ENCODE data around the gene RNF144B. TPM values are rescaled to one million over a fixed set of nuclear protein-coding genes. Genes with fewer than 3 reads are reported as not detected.

The RNF144B gene
- total RNA-seq, 6 experiments from 2014 or later = 0.83 to 4.8 (median 1.2) TPM

- Mint-ChIP-seq H3K4me1 (ENCODE audit: low read depth) (peaks cover 55% of the 10 kb centered on the region), H3K4me3 (no peak overlapping the region), H3K27me3 (ENCODE audit: insufficient read depth) (no peaks in the 10 kb centered on the region; the same call in 1 of the 2 replicates), H3K27ac (no peak overlapping the region), H3K36me3 (ENCODE audit: low read depth) (no peaks in the 10 kb centered on the region), H3K9me3 (no peaks in the 10 kb centered on the region)
- TF ChIP-seq CTCF (IDR thresholded peaks at IDR 0.05) = no peak
- no peak for DNase-seq
These were observed 3.9 kb downstream of the RNF144B start for GRCh38 chr6:18391023-18391422.

GRCh38 chr6:18392346-18392877, 5.3 kb downstream of the RNF144B start:
- Mint-ChIP-seq H3K4me3 (no peak overlapping the region), H3K4me1 (ENCODE audit: low read depth) (peaks cover 50% of the 10 kb centered on the region), H3K27ac (no peak overlapping the region), H3K36me3 (ENCODE audit: low read depth) (no peaks in the 10 kb centered on the region), H3K9me3 (no peaks in the 10 kb centered on the region), H3K27me3 (ENCODE audit: insufficient read depth) (no peaks in the 10 kb centered on the region)
- TF ChIP-seq CTCF (IDR thresholded peaks at IDR 0.05) = 0 out of 2 replicates have a peak, but pooled peaks have one; percentile 13
- DNase-seq = no peak

GRCh38 chr6:18393698-18394097, 6.5 kb downstream of the RNF144B start:
- H3K36me3 Mint-ChIP-seq (ENCODE audit: low read depth) = no peaks in the 10 kb centered on the region
- no peak for TF ChIP-seq CTCF (IDR thresholded peaks at IDR 0.05)
- no peaks in the 10 kb centered on the region for H3K27me3 Mint-ChIP-seq (ENCODE audit: insufficient read depth)
- H3K4me3 Mint-ChIP-seq = no peak overlapping the region
- H3K4me1 Mint-ChIP-seq (ENCODE audit: low read depth) = peaks cover 41% of the 10 kb centered on the region
- no peak overlapping the region for H3K27ac Mint-ChIP-seq
- DNase-seq = no peak
- H3K9me3 Mint-ChIP-seq = no peaks in the 10 kb centered on the region

GRCh38 chr6:18395177-18395855, 8.2 kb downstream of the RNF144B start:
- no peaks in the 10 kb centered on the region for H3K27me3 Mint-ChIP-seq (ENCODE audit: insufficient read depth)
- peak overlapping the region; percentile 26 for H3K4me3 Mint-ChIP-seq
- H3K4me1 Mint-ChIP-seq (ENCODE audit: low read depth) = peaks cover 32% of the 10 kb centered on the region
- no peak for DNase-seq
- H3K27ac Mint-ChIP-seq = peak overlapping the region; percentile 12
- H3K36me3 Mint-ChIP-seq (ENCODE audit: low read depth) = no peaks in the 10 kb centered on the region
- H3K9me3 Mint-ChIP-seq = no peaks in the 10 kb centered on the region
- TF ChIP-seq CTCF (IDR thresholded peaks at IDR 0.05) = no peak

GRCh38 chr6:18395856-18396197, 8.7 kb downstream of the RNF144B start:
- Mint-ChIP-seq H3K27ac (peak overlapping the region; percentile 12), H3K9me3 (no peaks in the 10 kb centered on the region), H3K36me3 (ENCODE audit: low read depth) (no peaks in the 10 kb centered on the region), H3K27me3 (ENCODE audit: insufficient read depth) (no peaks in the 10 kb centered on the region), H3K4me1 (ENCODE audit: low read depth) (peaks cover 37% of the 10 kb centered on the region), H3K4me3 (peak overlapping the region; percentile 26)
- TF ChIP-seq CTCF (IDR thresholded peaks at IDR 0.05) = no peak
- no peak for DNase-seq

Data from HFFc6 (cell line).